GM06990 (cell line): ENCODE results near the gene BMP7.

ENCODE experiments used
- DNase-seq: peaks from one replicate; pipeline ENCODE4 v3.0.0-alpha.2; 2011; ENCODE audit not compliant: insufficient read length; ENCODE audit errors: extremely low read depth
- H3K27me3 ChIP-seq: replicated peaks from 2 replicates; pipeline ENCODE4 v1.6.0; 2011; ENCODE audit warnings: low read length; ENCODE audit not compliant: control insufficient read depth, insufficient read depth
- H3K36me3 ChIP-seq: 2 replicates; pipeline ENCODE4 v1.5.1; 2011; ENCODE audit warnings: low read length; ENCODE audit not compliant: control insufficient read depth, insufficient read depth
- H3K4me3 ChIP-seq: replicated peaks from 2 replicates; pipeline ENCODE4 v1.5.1; 2011; ENCODE audit warnings: low read depth, mild to moderate bottlenecking, control low read depth, low read length
- TF ChIP-seq, protein P1 (sequence below): IDR thresholded peaks from 2 replicates; pipeline ENCODE4 v1.5.1; 2011; ENCODE audit warnings: low read length, control low read depth, mild to moderate bottlenecking, inconsistent platforms; ENCODE audit not compliant: insufficient read depth, poor library complexity, severe bottlenecking

Gene BMP7

DNA sequence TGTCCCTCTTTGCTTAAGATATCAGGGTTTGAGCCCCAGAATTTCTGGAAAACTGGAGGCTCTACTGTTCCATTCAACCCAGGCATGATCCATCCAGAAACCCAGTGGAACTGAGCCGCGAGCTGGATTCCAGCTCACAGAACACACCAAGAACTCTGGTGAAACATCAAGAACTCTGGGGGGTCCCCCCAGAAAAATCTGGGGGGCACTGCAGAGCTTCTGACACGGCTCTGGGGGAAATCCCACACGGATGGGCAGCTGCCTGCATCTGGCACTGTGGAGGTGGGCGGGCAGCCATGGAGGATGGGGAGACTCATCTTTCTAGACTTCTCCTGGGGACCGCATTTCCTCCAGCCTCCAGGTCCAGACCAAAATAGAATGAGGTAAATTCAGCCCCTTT lies 51.0 kb downstream of the BMP7 start:
- H3K36me3 ChIP-seq: no peaks in the 10 kb centered on the region
- H3K4me3 ChIP-seq: no peak overlapping the region
- TF ChIP-seq, protein P1, sequence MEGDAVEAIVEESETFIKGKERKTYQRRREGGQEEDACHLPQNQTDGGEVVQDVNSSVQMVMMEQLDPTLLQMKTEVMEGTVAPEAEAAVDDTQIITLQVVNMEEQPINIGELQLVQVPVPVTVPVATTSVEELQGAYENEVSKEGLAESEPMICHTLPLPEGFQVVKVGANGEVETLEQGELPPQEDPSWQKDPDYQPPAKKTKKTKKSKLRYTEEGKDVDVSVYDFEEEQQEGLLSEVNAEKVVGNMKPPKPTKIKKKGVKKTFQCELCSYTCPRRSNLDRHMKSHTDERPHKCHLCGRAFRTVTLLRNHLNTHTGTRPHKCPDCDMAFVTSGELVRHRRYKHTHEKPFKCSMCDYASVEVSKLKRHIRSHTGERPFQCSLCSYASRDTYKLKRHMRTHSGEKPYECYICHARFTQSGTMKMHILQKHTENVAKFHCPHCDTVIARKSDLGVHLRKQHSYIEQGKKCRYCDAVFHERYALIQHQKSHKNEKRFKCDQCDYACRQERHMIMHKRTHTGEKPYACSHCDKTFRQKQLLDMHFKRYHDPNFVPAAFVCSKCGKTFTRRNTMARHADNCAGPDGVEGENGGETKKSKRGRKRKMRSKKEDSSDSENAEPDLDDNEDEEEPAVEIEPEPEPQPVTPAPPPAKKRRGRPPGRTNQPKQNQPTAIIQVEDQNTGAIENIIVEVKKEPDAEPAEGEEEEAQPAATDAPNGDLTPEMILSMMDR: no peak
- H3K27me3 ChIP-seq: no peaks in the 10 kb centered on the region; the same call in 1 of the 2 replicates
- no peak for DNase-seq

DNA sequence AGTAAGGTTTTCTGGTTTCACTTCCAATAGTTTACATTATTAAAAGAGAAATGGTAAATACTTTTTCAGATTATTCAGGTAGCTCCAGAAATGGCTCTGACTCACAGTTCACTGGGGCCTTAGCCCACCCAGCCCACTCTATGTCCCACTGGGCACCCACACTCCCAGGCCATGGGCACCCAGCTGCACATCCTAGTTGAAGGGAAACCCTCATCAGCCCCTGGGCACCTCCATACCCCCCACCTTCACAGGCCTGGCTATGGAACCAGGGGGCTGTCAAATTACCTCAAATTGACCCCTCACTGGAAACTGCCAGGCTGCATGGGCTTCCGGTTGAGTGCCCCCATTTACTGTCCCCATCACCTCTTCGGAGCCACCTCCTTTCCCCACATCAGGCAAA lies 51.5 kb downstream of the BMP7 start:
- Histone ChIP-seq H3K4me3 (no peak overlapping the region), H3K36me3 (no peaks in the 10 kb centered on the region), H3K27me3 (no peaks in the 10 kb centered on the region; the same call in 1 of the 2 replicates)
- no peak for DNase-seq
- TF ChIP-seq, protein P1: no peak

DNA sequence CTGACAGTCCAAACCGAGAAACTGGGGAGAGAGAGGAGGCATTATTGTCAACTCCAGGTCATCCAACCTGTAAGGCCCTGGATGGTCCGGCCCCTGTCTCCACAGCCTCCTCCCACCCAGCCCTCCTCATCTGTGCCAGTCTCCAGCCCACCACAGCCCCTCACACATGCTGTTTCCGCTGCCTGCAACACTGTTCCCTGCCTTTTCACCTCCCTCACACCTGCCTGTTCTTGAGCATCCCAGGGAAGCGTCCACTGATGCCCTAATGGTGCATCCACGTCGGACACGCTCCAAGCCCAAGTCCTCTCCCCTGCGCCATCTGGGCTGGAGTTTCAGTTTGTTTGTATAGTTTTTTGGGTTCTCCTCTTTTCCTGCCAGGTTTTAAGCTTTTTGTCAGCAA lies 52.0 kb downstream of the BMP7 start:
- Histone ChIP-seq H3K27me3 (no peaks in the 10 kb centered on the region; the same call in 1 of the 2 replicates), H3K4me3 (no peak overlapping the region), H3K36me3 (no peaks in the 10 kb centered on the region)
- TF ChIP-seq, protein P1: no peak
- DNase-seq: no peak

DNA sequence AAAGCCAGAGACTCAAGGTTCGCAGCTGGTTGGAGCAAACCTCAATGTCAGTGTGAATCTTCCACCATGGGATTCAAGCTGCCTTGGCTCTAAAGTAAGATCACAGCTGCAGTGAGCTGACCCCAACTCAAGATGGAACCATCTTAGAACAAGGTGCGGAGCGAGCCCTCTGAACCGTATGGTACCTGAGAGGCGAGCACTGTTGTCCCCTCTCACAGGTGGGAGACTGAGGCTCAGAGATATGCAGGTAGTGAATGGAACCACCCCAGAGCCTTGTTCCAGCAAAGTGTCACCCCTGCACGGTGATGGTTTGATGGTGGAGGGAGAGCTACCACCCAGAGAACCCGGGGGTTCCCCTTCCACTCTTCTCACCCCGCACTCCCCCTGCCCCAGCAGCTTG lies 52.5 kb downstream of the BMP7 start:
- TF ChIP-seq, protein P1: no peak
- DNase-seq: no peak
- Histone ChIP-seq H3K36me3 (no peaks in the 10 kb centered on the region), H3K4me3 (no peak overlapping the region), H3K27me3 (no peaks in the 10 kb centered on the region; the same call in 1 of the 2 replicates)

DNA sequence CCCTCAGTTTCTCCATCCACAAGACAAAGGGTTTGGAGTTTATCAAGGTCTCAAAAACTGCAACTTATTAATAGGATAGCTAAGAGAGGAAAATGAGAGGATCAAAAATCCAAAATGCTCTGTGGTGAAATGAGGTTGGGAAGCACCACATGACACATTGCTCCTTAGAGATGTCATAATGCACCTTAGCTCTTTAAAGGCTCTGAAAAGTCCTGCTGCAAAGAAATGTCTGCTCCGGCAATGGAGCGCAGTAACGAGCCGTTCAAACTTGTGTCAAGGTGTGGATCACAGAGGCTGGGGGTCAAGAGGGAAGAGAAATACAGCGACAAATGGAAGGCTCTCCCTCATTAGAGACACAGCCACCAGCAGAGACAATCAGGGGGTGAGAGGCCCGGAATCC lies 53.1 kb downstream of the BMP7 start:
- no peak overlapping the region for H3K4me3 ChIP-seq
- TF ChIP-seq, protein P1: no peak
- H3K27me3 ChIP-seq: no peaks in the 10 kb centered on the region; the same call in 1 of the 2 replicates
- H3K36me3 ChIP-seq: no peaks in the 10 kb centered on the region
- no peak for DNase-seq

DNA sequence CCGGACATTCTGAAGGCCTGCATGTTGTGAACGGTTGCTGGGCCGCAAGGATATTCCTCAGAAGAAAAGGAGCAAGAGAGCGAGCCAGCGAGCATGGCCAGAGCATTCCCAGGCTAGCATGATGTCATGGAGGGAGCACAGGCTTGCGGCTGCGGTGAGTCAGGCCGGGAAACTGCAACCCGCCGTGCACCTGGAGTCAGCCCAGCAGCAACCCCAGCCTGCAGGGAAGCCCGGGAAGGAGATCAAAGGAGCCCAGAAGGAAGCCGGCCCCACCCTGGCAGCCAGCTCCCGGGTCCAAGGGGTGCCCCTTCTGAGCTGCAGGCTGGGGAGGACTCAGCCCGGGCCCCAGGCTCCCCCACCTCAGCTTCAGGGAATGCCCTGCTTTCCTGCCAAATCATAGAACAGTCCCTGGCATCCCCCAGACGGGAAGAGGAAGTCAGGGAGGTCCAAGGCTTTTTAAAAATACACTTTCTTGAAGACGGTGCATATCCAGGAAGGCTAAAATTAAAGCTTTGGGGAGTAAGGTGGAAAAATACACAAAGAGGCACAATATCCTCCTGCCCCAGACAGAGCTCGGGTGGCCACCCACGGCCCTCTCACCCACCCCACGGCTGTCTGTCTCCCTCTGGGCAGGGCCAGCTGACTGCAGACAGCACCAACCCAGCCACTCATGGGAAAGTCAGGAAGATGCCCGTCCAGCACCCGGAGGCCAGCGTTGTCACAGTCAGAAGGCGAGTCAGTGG lies 53.7 kb downstream of the BMP7 start:
- H3K36me3 ChIP-seq: no peaks in the 10 kb centered on the region
- DNase-seq: no peak
- H3K4me3 ChIP-seq: no peak overlapping the region
- TF ChIP-seq, protein P1: no peak
- H3K27me3 ChIP-seq: no peaks in the 10 kb centered on the region; the same call in 1 of the 2 replicates
